Lower lobe of right lung (tissue), 2 donors: ENCODE measurements around the gene HBG2. TPM values are rescaled to one million over a fixed set of nuclear protein-coding genes. Genes with fewer than 3 reads are reported as not detected.
"Not testable (repeated sequence)": the region's sequence is repeated elsewhere in the genome, so short reads cannot be mapped to it uniquely, and the experiment has no call there.

Experiments used
- ATAC-seq, 2 donors: fragments of 200-7000 bp; cut with Tn5 transposase; one replicate each; pipeline ENCODE4 v1.9.1; 2020 to 2022; ENCODE audit warnings: mild to moderate bottlenecking in 2 of 2, moderate library complexity in 2 of 2
- DNase-seq: peaks from one replicate; pipeline ENCODE4 v3.0.0-alpha.2; 2020
- H3K27ac ChIP-seq: fragments of 200-600 bp; one replicate; pipeline ENCODE4 v1.8.0; 2022
- H3K27me3 ChIP-seq: fragments of 200-600 bp; one replicate; pipeline ENCODE4 v1.8.0; 2022; ENCODE audit warnings: low read depth
- H3K36me3 ChIP-seq: fragments of 200-600 bp; one replicate; pipeline ENCODE4 v1.8.0; 2022; ENCODE audit warnings: mild to moderate bottlenecking
- H3K4me1 ChIP-seq: fragments of 200-600 bp; one replicate; pipeline ENCODE4 v1.8.0; 2022
- H3K4me3 ChIP-seq: fragments of 200-600 bp; one replicate; pipeline ENCODE4 v1.8.0; 2022; ENCODE audit warnings: mild to moderate bottlenecking
- H3K9me3 ChIP-seq: fragments of 200-600 bp; one replicate; pipeline ENCODE4 v1.8.0; 2022
- intact Hi-C: fragments of 100-400 bp; cut with DNase I; formaldehyde crosslinking; loops from one replicate; pipeline ENCODE4 v1.11.0; 2022
- total RNA-seq: library from RNA; stranded (reverse); fragmentation: NEBNext Ultra II Directional; extraction: Animal tissue kit (Norgen Biotek cat#: 25700); gene quantifications from one replicate; pipeline ENCODE4 v1.2.1, GENCODE V29; 2021
- TF ChIP-seq, protein P1 (sequence below): fragments of 200-600 bp; IDR thresholded peaks from one replicate; pipeline ENCODE4 v1.8.0; 2022; ENCODE audit warnings: antibody characterized with exemption, mild to moderate bottlenecking
- donor health status: DM: no; HTN: yes; CAD: no; lungs with severe emphysema.

The HBG2 gene
- total RNA-seq, 1 donor from 2014 or later, result 0.89 TPM

DNA sequence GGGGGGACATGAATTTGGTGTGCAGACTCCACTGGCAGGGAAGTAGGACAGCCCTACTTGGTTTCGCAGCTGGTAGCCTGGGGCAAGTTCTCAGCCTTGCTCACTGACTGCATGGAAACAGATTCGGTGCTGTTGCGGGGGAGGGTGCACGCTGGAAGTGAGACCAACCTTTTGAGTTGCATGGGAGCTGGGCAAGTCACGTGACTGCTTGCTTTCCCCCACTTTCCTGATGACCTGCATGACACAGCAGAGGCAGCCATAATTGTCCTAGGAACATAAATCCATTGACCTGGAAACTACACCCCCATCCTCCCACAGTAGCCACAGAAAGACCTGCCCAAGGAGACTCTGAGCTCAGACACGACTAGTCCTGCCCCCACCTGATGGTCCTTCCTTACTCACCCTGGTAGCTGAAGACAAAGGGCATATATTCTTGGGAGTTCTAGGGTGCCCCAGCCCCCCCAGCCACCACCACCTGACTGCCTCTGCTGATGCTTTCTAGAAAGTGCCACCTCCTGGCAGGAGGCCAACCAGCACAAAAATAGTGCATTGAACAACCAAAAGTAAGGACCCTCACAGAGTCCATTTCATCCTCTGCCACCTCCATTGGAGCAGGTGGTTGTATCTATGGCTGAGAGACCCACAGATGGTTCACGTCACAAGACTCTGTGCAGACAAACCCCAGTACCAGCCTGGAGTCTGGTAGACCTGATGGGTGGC lies 4.1 kb upstream of the HBG2 start:
- H3K27ac ChIP-seq, result no peak overlapping the region
- no peak for ATAC-seq

GRCh38 chr11:5257296-5257695 lies 2.7 kb upstream of the HBG2 start:
- TF ChIP-seq, protein P1, sequence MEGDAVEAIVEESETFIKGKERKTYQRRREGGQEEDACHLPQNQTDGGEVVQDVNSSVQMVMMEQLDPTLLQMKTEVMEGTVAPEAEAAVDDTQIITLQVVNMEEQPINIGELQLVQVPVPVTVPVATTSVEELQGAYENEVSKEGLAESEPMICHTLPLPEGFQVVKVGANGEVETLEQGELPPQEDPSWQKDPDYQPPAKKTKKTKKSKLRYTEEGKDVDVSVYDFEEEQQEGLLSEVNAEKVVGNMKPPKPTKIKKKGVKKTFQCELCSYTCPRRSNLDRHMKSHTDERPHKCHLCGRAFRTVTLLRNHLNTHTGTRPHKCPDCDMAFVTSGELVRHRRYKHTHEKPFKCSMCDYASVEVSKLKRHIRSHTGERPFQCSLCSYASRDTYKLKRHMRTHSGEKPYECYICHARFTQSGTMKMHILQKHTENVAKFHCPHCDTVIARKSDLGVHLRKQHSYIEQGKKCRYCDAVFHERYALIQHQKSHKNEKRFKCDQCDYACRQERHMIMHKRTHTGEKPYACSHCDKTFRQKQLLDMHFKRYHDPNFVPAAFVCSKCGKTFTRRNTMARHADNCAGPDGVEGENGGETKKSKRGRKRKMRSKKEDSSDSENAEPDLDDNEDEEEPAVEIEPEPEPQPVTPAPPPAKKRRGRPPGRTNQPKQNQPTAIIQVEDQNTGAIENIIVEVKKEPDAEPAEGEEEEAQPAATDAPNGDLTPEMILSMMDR, result no peak
- ATAC-seq, result no peak

More for the DNA sequence above, 4.1 kb upstream of the HBG2 start:
- Histone ChIP-seq H3K9me3 (no peaks in the 10 kb centered on the region), H3K4me3 (no peak overlapping the region), H3K36me3 (no peaks in the 10 kb centered on the region), H3K4me1 (no peaks in the 10 kb centered on the region), H3K27me3 (no peaks in the 10 kb centered on the region)
- TF ChIP-seq, protein P1, result no peak
- no peak for DNase-seq
- intact Hi-C loops, result no loop called here

DNA sequence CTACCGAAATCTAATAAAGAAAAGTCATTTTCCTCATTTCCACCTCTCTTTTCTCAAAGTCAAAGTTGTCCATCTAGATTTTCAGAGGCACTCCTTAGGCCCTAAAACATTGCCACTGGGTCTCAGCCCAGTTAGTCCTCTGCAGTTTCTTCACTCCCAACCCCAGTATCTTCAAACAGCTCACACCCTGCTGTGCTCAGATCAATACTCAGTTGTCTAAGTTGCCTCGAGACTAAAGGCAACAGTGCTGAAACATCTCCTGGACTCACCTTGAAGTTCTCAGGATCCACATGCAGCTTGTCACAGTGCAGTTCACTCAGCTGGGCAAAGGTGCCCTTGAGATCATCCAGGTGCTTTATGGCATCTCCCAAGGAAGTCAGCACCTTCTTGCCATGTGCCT lies 558 bp downstream of the HBG2 start:
- H3K4me3 ChIP-seq, H3K36me3 ChIP-seq, H3K9me3 ChIP-seq, H3K27me3 ChIP-seq, H3K27ac ChIP-seq, ATAC-seq, intact Hi-C loops, DNase-seq, H3K4me1 ChIP-seq: not testable (repeated sequence)

More at GRCh38 chr11:5257296-5257695, 2.7 kb upstream of the HBG2 start:
- intact Hi-C loops, result no loop called here
- Histone ChIP-seq H3K4me3 (no peak overlapping the region), H3K9me3 (no peaks in the 10 kb centered on the region), H3K27ac (no peak overlapping the region), H3K4me1 (no peaks in the 10 kb centered on the region), H3K27me3 (no peaks in the 10 kb centered on the region), H3K36me3 (no peaks in the 10 kb centered on the region)
- DNase-seq, result no peak

DNA sequence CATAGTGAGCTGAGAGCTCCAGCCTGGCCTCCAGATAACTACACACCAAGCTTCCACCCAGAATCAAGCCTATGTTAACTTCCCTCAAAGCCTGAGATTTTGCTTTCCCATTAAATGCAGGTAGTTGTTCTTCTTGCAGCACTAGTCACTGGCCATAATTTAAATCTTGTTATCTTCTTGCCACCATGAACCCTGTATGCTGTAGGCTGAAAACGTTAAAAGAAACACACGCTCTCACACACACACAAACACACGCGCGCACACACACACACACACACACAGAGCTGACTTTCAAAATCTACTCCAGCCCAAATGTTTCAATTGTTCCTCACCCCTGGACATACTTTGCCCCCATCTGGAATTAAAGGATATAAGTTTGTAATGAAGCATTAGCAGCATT lies 1.1 kb downstream of the HBG2 start:
- H3K4me3 ChIP-seq, H3K9me3 ChIP-seq, DNase-seq, H3K36me3 ChIP-seq, ATAC-seq, H3K27ac ChIP-seq, H3K27me3 ChIP-seq, intact Hi-C loops, H3K4me1 ChIP-seq: not testable (repeated sequence)

GRCh38 chr11:5252919-5253265 lies 1.7 kb downstream of the HBG2 start:
- DNase-seq (no peak), ATAC-seq (no peak)
- no peaks in the 10 kb centered on the region for H3K9me3 ChIP-seq
- H3K36me3 ChIP-seq, result no peaks in the 10 kb centered on the region
- no peaks in the 10 kb centered on the region for H3K4me1 ChIP-seq
- TF ChIP-seq, protein P1, result no peak
- H3K27me3 ChIP-seq, result no peaks in the 10 kb centered on the region
- H3K4me3 ChIP-seq, result no peak overlapping the region
- intact Hi-C loops, result no loop called here
- no peak overlapping the region for H3K27ac ChIP-seq

DNA sequence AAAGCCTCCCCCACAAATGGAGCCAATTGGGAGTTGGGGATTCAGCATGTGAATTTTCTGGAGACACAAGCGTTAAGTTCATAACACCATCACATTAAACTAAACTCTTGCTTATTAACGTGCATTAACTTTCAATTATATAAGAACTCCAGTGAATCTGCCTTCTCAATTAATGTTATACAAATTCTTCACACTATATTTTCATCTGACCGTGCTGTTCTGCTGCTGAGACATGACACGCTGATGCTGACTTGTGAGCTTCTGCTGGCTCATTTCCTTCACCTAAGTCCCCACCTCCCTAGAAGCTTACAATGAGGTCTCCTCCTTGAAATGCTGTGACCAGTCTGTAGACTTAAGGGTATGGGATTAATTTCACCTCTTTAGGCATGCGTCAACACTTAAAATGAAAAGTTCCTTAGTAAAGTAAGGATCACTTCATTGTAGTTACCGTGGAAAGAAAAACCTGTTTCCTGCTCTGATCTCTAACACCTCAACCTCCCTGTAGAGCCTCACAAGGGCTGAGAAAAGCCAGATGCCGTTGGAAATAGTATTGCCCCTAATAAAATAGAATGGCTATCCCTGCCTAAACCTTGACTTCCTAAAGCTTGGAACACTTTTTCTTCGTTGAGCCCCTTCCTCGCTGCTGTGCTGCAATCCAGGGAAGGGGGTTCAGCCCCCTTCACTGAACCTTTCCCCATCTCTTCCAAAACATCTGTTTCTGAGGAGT lies 2.2 kb downstream of the HBG2 start:
- DNase-seq (no peak), ATAC-seq (no peak)
- Histone ChIP-seq H3K9me3 (no peaks in the 10 kb centered on the region), H3K27ac (no peak overlapping the region), H3K4me3 (no peak overlapping the region), H3K27me3 (no peaks in the 10 kb centered on the region), H3K36me3 (no peaks in the 10 kb centered on the region), H3K4me1 (no peaks in the 10 kb centered on the region)
- TF ChIP-seq, protein P1, result no peak
- intact Hi-C loops, result no loop called here
